Stimulated activated CD4-positive, alpha-beta T cell treated with anti-CD3 and anti-CD28 coated beads, Interleukin-1b, Interleukin-23, amount 100 ng/mL, for 24 hours (primary cell): Measurements from ENCODE around the gene FER1L5.
"Not testable (repeated sequence)": the region's sequence is repeated elsewhere in the genome, so short reads cannot be mapped to it uniquely, and the experiment has no call there.

Experiments used
- DNase-seq, 4 experiments: peaks; one replicate each; pipeline ENCODE4 v3.0.0-alpha.2; 2020; ENCODE audit warnings: low read depth in 4 of 4, low spot score in 1 of 4

The FER1L5 gene

GRCh38 chr2:96633641-96634040 is 8.9 kb upstream of the FER1L5 start:
- no peak for DNase-seq

DNA sequence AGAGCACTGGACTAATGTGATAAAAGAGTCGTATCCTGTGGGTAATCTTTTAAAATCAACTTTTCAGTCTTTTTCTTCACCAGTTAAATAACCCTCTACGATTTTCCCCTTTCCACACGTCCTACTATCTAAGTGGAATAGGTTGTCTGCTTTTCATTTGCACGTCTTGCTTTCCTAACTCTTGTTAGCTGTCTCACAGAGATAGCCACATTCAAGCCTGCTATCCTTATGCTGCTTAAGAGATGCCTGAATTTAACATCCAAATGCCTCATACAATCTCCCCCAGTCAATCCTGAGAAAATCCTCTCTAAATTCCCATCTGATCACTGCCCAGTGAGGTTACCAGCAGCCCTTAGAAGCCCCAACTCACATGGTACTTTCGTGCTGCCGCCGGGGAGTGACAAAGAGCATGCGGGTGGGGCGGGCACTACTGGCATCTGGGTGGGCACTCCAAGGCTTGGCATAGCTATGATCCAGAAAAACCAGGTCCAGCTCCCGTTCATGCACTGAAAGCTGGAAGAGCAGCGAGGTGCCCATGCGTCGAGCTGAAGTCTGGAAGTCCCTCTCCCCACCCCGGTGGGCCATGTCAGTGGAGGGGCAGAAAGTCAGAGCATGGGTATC is 5.9 kb upstream of the FER1L5 start:
- no peak for DNase-seq

GRCh38 chr2:96637385-96638143 is 5.0 kb upstream of the FER1L5 start:
- DNase-seq: peak; percentile 49 to 73 (median 63)

DNA sequence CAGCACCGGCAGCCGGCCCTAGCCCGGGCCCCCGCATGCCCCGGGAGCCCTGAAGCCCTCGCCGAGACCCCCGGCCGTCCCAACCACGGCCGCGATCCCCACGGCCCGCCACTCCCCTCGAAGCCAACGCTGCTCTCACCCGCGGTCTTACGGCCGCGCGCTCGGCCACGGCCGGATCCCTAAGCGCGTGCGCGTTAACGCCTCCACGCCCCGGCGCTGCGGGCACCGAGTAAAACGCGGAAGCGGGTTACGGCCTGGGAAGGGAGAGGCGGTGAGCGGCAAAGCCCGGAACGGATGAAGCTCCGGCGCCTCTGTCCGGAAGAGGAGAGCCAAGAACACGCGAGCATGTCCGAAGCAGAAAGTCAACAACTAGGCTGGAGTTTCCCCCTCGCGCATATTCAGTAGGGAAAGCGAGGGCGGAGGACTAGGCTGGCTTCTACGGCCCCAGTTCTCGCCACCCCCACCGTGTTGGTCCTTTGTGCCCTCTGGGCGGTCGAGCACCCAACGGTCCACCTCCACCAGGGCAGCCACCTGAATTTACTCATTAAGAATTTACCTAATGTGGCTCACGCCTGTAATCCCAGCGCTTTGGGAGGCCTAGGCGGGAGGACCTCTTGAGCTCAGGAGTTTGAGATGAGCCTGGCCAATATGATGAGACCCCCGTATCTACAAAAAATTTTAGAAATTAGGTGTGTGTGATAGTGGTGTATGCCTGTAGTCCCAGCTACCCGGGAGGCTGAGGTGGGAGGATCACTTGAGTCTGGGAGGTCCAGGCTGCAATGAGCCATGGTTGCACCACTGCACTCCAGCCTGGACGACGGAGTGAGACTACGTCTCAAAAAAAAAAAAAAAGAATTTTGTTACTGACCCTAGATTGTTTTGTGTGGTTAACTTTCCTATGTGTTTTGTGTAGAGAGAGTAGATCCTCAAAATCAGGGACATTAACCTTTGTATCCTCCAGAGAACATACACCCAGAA is 4.1 kb upstream of the FER1L5 start, which contains the start of gene KANSL3:
TSS of gene KANSL3 (minus strand) at position 169 of the 978 bp plus-strand sequence. CDS start 1,177 bp downstream, outside the sequence.
- peak; percentile 79 to 84 (median 83) for DNase-seq

- no peak for DNase-seq
Measured at GRCh38 chr2:96647681-96648080, 5.1 kb downstream of the FER1L5 start.

- DNase-seq: no peak
Measured at GRCh38 chr2:96648306-96648930, 5.9 kb downstream of the FER1L5 start.

- no peak for DNase-seq
Measured at GRCh38 chr2:96649342-96649741, 6.8 kb downstream of the FER1L5 start.

- no peak for DNase-seq
Measured at GRCh38 chr2:96651793-96652192, 9.2 kb downstream of the FER1L5 start.

- not testable (repeated sequence) for DNase-seq
Measured at GRCh38 chr2:96654791-96655190, 12.2 kb downstream of the FER1L5 start.

DNA sequence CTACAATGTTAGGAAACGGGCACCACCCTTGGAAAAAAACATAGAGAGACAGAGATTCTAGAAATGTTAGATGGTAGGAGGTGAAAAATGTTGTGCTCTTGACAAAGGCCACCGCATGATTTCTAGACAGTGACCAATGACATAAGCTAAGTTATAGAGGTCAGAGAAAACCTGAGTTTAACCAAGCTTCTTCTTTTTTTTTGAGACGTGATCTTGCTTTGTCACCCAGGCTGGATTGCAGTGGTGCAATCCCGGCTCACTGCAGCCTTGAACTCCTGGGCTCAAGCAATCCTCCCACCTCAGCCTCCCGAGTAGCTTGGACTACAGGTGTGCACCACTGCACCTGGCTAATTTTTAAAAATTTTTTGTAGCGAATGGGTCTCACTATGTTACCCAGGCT is 13.0 kb downstream of the FER1L5 start:
- no peak for DNase-seq

DNA sequence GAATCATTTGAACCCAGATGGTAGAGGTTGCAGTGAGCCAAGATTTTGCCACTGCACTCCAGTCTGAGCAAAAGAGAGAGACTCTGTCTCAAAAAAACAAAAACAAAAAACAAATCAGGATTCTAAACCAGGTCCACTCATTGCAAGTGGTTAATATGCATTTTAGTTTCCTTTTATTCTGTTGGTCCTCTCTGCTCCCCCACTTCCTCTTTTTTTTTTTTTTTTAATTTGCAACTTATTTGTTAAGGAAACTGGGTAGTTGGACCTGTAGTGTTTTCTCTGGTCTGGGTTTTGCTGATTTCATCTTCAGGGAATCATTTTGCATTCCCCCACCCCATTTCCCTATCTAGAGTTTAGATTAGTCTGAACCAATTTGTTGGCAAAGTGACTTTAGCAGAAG is 14.0 kb downstream of the FER1L5 start:
- no peak for DNase-seq

DNA sequence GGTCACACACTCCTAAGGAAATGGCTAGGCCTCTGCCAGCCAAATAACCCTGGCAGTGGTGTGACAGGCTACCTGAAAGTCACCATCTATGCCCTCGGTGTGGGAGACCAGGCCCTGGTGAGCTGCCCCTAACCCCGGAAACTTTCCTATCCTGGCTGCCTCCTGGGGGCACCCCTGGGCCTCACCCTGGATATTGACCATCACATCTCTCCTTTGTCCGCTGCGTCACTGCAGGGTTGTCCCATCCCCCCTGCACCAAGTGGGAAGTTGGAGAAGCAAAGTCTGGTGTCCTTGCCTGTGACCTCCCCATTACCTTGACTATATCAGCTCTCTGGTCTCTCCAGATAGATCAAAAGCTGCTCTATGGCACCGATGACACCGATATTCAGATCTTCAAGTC is 18.8 kb downstream of the FER1L5 start:
- no peak for DNase-seq

DNA sequence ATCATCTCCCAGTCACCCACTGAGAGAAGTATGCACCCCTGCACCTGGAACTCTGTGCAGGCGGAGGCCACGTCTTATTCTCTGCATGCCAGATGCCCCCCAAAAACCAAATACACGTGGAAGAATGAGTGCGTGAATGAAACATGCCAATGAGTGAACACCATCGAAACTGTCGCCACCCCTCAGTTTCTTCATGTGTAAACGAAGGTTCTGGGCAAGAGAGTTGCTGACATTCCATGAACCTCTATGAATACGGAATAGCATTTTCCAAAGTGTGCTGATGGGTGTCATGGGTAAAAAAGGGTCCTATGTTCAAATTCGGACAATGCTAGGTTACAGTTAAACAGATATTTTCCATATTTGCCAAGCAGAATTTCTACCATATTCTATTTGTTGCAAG is 19.8 kb downstream of the FER1L5 start:
- DNase-seq: no peak

DNA sequence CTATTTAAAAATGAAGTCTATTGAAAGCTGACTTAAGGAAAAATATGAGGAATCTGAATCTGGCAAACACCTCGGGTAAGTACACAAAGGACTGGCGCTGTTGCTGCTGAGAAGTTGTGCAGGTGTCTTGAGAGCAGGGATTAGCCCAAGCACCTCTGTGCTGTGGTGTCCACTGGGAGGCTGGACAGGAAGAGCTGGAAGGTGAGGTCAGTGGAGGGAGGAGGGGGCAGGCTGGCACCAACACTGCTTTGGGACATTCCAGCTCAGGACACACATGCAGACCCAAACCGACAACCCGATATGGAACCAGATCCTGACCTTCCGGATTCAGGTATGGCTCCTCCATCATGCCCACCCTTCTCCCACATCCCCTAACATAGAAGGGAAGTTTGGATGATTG is 20.6 kb downstream of the FER1L5 start:
- DNase-seq: no peak

- no peak for DNase-seq
Measured at GRCh38 chr2:96663829-96664228, 21.3 kb downstream of the FER1L5 start.

GRCh38 chr2:96664366-96664925 is 21.9 kb downstream of the FER1L5 start:
- no peak for DNase-seq

GRCh38 chr2:96665083-96665569 is 22.6 kb downstream of the FER1L5 start:
- DNase-seq: no peak

DNA sequence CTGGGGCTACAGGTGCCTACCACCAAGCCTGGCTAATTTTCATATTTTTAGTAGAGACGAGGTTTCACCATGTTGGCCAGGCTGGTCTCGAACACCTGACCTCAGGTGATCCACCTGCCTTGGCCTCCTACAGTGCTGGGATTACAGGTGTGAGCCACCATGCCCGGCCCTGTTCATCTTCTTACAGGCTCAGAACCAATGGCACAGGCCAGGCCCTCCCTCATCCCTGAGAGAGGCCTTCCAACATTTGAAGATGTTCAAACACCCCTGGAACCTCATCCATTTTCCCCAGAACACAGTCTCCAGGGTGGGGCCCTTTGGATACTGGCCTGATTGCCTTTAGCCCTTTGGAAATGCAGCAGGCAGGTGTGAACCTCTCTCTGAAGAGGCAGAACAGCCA is 23.2 kb downstream of the FER1L5 start:
- not testable (repeated sequence) for DNase-seq

- no peak for DNase-seq
Measured at GRCh38 chr2:96668771-96669170, 26.2 kb downstream of the FER1L5 start.

DNA sequence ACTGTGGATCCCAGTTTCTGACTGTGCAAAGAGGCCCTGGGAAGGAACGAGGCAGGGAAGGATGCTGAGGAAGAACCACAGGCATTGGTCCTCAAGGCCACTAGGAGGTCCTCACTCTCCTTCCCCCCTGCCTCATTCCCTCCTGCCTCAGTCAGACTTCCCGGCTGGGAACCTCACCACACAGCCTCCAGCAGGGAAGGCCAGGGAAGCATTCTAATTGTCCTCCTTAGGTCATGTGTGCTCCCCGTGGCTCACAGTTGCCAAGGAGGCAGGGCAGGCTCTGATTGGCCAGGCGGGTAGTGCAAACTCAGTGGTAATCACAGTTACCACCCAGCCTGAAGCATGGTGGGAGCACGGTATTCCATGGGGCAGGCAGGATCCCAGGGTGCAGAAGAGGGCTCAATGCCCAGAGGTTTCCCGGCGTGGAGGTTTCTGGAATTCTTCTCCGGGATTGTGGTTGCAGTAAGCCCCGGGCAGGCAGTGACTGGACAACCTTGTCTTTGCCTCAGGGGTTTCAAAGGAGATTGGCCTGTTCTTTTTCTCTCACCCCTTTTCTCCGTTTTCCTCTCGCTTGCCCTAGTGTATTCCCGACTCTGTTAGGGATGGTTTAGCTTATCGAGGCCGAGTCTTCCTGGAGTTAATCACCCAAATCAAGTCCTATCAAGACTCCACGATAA is 27.1 kb downstream of the FER1L5 start:
- DNase-seq: no peak
